Renal cortical epithelial cell (primary cell): ENCODE results near the gene TSPAN4. TPM values are rescaled to one million over a fixed set of nuclear protein-coding genes. Genes with fewer than 3 reads are reported as not detected.

Source experiments
- DNase-seq: peaks from one replicate; pipeline ENCODE4 v3.0.0-alpha.2; 2011; ENCODE audit warnings: low read depth
- total RNA-seq: library from RNA; depleted of rRNA; stranded (reverse); fragments of >200 nt; gene quantifications from 2 replicates; pipeline ENCODE4 v1.2.3, GENCODE V29; 2014

TSPAN4 gene
- total RNA-seq, 1 donor from 2014 or later = 86.2 TPM

GRCh38 chr11:804599-804964 is 38.1 kb upstream of the TSPAN4 start:
- no peak for DNase-seq

GRCh38 chr11:808427-809286 is 34.0 kb upstream of the TSPAN4 start:
- DNase-seq = peak; percentile 52

DNA sequence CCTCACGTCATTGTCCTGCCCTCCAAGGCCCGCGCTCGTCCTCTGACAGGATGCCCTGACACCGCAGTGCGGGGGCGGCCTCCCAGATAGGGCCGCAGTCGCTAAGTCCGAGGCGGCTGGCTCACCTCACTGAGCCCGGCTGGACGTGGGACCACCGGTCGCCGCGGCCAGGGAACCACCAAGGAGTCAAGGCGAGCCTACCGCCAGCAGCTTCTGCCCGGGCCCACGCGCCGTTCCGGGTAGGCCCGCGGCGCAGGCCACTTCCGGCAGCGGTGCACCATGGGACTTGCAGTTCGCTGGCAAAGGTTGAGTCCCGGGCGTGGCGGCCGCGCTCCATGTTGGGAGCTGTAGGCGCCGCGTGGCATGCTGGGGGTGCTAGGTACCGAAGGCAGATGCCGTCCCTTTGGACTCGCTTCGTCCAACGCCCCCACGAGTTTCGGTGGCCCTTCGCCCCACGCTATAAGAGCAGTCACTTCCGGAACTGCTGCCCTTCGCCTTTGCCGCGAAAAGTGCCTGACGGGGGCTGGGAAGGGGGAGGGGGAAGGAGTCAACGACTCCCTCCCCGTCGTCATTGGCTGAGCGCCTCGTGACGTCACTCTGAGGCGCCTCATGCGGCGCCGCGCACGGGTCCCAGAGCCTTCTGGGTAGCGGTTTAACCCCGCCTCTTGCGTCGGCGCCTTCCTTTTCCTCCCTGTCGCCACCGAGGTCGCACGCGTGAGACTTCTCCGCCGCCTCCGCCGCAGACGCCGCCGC is 33.2 kb upstream of the TSPAN4 start, which contains the start of gene RPLP2:
RPLP2 (plus strand) TSS at position 681 of the 753 bp plus-strand sequence. CDS start 268 bp downstream, outside the sequence.
- DNase-seq = peak; percentile 85

DNA sequence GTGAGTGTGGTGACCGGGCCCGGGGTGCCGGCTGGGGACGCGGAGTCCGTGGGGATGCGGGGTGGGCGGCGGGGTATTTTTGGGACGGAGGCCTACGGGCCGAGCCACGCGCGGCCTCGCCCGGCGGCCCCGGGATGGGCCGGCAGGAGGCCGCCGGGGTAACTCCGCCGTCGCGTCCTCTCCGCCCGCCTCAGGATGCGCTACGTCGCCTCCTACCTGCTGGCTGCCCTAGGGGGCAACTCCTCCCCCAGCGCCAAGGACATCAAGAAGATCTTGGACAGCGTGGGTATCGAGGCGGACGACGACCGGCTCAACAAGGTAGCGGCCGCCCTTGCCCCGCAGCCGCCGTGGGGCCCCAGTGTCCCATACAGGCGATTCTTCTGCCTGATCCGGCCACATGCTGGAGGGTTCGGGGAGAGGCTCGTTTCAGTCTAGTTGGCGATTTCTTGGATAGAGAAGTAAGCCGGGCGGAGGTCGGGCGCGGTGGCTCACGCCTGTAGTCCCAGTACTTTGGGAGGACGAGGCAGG is 32.5 kb upstream of the TSPAN4 start:
- DNase-seq = no peak

- DNase-seq = no peak
These were observed 31.0 kb upstream of the TSPAN4 start for GRCh38 chr11:811446-812245.

DNA sequence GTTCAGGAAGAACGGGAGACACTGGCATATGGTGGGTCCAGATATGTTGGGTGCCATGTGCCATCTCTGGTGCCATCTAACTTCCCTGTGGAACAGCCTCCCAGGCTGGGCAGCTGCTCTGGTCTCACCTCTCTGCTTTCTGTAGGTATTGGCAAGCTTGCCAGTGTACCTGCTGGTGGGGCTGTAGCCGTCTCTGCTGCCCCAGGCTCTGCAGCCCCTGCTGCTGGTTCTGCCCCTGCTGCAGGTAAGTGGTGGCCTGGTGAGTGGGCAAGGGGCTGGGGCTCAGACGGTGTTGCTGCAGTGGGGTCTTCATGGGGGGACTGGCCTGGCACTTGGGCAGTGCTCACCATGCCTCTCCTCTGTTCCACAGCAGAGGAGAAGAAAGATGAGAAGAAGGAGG is 30.3 kb upstream of the TSPAN4 start:
- DNase-seq = no peak

- no peak for DNase-seq
These were observed 29.6 kb upstream of the TSPAN4 start for GRCh38 chr11:813072-813455.

GRCh38 chr11:813456-814096 is 29.1 kb upstream of the TSPAN4 start:
- no peak for DNase-seq

GRCh38 chr11:815675-816432 is 26.8 kb upstream of the TSPAN4 start:
- DNase-seq = no peak

DNA sequence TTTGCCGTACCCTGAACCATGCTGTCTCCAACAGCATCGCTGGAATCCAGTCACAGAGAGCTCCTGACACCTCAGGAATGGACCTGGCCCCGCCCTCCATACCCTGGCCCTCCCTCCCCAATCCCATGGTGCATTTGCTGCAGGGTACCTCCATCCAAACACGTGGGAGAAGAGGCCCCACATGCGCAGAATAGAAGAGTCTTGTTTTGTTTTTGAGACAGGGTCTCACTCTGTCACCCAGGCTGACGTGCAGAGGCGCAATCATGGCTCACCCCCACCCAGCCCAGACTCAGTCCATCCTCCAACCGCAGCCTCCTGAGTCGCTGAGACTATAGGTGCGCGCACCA is 26.2 kb upstream of the TSPAN4 start:
- DNase-seq = no peak

- peak; percentile 79 for DNase-seq
These were observed 24.1 kb upstream of the TSPAN4 start, which contains the start of gene PNPLA2 for GRCh38 chr11:818396-819128. Gene PNPLA2, plus strand, starts transcription at chr11:818914. Its CDS starts 805 bp downstream, at chr11:819719.

DNA sequence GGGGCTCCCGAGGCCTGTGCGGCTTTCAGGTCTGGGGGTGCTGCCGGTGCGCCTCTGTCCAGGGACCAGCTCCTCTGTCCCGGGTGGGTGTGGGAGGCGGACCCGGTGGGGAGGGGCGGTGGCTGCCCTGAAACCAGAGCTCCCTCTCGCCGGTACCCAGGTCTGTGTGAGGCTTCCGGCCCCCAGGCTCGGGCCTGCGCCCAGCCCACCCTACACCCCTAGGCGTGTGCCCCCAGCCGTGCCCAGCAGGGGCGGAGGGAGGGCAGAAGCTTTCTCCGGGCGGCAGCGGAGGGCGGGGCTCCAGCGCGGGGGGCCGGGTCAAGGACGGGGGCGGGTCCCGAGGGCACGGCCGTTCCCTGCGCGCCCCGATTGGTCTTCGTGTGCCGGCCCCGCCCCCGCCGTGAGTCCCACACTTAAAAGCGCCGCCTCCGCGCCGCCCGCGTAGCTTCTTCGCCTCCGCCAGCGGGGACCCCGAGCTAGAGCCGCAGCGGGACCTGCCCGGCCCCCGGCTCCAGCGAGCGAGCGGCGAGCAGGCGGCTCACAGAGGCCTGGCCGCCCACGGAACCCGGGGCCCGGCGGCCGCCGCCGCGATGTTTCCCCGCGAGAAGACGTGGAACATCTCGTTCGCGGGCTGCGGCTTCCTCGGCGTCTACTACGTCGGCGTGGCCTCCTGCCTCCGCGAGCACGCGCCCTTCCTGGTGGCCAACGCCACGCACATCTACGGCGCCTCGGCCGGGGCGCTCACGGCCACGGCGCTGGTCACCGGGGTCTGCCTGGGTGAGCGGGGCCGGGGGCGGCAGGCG is 23.3 kb upstream of the TSPAN4 start:
- no peak for DNase-seq

DNA sequence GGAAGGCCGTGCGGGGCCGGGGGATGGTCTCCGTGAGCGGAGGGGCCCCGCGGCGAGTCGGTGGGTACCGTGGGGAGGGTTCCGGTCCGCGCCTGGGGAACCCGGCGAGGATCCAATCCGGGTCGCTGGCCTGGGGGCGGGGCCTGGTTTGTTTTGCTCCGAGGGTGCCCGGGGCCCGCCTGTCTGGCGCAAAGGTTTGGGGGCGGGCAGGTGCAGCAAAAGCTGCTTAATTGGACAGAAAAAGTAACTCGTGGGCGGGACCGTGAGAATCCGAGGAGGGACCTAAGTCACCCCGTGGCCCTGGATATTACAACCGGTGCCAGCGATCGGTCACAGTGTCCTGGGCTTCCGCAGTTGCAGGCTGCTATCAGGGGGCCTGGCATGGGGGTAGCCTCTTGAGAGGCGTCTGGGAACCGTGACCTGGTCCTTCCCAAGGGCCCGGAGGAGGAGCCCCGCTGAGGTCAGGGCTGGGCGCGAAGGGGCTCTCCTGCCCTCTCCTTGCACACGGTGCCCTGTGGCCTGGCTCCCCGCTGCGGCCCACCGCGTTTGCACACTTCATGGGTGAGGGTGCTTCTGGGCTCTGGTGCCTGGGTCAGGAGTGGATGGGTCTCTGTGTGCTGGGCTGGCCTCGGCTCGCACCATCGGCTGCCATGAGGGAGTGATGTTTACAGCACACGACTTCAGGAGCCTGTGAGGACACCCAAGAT is 22.6 kb upstream of the TSPAN4 start:
- peak; percentile 82 for DNase-seq

- DNase-seq = peak; percentile 84
These were observed 21.8 kb upstream of the TSPAN4 start for GRCh38 chr11:820655-821511.

DNA sequence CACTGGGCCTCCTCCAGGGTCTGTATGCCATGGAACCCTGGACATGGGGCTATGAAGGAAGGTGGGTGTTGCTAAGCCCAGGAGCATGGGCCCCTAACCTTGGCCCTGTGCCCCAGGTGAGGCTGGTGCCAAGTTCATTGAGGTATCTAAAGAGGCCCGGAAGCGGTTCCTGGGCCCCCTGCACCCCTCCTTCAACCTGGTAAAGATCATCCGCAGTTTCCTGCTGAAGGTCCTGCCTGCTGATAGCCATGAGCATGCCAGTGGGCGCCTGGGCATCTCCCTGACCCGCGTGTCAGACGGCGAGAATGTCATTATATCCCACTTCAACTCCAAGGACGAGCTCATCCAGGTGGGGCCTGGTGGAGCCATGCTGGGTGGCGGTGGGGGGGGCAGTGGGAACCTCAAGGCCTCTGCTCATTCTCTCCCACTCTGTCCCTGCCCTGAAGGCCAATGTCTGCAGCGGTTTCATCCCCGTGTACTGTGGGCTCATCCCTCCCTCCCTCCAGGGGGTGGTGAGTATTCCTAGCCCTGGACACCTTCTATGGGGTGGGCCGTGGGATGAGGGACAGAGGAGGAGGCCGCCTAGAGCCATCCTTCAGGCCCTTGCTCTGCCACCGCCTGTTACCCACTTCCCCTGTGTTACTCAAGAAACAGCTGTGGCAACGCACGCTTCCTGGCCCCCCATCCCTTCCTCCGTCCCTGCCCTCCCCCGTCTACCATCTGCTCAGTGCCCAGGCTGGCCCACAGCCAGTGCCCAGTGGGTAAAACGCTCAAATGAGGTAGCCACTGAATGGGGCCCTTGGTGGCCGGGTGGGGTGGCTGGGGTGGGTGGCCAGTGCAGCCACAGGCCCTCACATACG is 20.9 kb upstream of the TSPAN4 start:
- no peak for DNase-seq
